Activated CD4-positive, alpha-beta T cell treated with anti-CD3 and anti-CD28 coated beads for 48 hours (primary cell): ENCODE results near the gene ACLY.

ENCODE experiments used
- DNase-seq: peaks from one replicate; pipeline ENCODE4 v3.0.0-alpha.2; 2020

Gene ACLY

DNA sequence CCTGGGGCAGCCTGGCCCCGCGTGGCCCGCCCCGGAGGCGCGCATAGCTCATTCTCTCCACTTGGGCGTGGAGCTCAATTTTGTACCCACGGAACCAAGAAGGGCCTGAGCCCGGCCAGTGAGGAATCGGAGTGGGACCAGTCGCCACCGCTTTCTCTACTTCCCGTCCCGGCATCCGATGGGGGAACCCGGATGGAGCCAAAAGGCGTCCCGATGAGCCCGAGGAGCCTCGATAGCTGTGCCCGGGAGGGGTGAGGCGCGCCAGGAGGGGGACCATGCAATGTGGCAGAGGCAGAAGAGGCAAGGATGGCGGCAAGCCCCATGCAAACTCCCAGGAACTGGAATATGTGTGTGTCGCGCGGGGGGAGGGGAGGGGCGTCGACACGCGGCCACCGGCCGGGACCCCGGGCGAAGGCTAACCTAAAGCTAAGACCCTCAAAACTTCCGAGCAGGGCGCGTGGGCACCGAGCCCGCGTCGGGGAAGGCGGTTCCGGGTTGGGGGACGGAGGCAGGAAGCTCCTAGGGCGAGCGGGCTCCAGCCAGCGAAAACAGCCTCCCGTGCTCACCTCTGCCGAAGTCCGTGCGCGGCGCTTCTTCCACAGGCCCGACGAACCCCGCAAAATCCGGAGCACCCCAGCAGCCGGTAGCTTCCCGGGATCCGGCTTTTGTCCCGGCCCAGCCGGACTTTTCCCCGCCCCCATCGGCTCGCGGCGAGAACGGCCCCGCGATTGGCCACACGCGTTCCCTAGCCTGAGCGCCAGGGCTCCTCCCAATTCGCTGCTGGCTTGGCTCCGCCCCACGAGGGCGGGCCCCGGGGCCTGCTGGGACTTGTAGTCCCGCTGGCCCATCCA, at the start of gene ACLY:
ACLY (minus strand) TSS at position 638 of the 851 bp plus-strand sequence. CDS start 5,078 bp downstream, outside the sequence.
- DNase-seq: peak; percentile 98

DNA sequence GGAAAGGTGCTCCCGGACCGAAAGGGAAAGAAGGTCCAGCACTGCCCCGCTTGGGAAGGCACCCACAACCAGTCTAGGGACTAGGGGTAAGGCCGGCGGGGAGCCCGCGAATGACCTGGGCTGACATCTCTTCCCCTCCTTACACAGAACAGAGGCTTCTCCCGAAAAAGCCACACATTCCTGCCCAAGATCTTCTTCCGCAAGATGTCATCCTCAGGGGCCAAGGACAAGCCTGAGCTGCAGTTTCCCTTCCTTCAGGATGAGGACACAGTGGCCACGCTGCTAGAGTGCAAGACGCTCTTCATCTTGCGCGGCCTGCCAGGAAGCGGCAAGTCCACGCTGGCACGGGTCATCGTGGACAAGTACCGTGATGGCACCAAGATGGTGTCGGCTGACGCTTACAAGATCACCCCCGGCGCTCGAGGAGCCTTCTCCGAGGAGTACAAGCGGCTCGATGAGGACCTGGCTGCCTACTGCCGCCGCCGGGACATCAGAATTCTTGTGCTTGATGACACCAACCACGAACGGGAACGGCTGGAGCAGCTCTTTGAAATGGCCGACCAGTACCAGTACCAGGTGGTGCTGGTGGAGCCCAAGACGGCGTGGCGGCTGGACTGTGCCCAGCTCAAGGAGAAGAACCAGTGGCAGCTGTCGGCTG, 49.3 kb upstream of the ACLY start:
- no peak for DNase-seq

DNA sequence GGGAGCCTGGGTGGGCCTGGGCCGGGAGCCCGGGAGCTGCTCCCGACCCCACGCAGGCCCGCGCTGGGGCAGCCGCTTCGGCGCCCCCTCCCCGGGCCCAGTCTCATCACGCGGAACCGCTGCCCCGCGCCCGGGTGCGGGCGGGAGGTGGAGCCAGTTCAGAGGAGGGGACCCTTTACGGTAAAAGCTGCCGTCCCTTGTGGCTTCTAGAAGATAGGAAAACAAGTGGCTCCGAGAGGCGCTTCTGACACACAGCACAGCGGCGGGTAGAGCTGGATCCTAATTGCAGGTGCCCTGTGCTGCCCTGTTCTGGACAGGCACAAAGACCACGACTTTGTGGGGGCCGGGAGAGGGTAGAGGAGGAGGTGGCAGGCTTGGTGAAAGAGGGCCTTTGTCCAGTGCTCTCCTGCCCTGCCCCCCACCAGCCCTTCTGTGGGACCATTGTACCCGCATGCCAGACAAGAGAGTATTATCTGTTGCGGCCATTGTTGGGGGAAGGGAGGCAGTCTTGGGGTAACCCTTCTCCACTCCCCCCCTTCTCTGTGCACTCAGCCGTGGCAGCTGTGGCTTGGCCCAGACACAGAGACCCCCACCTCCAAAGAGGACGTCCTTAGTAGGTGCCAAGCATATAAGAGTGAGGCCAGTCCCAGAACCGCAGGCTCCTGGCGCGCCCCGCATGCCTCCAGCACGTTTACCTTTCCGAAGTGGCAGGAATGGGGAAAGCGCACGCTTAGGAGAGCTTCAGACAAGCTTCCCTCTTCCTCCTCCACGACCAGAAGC, 48.6 kb upstream of the ACLY start:
- DNase-seq: peak; percentile 62

DNA sequence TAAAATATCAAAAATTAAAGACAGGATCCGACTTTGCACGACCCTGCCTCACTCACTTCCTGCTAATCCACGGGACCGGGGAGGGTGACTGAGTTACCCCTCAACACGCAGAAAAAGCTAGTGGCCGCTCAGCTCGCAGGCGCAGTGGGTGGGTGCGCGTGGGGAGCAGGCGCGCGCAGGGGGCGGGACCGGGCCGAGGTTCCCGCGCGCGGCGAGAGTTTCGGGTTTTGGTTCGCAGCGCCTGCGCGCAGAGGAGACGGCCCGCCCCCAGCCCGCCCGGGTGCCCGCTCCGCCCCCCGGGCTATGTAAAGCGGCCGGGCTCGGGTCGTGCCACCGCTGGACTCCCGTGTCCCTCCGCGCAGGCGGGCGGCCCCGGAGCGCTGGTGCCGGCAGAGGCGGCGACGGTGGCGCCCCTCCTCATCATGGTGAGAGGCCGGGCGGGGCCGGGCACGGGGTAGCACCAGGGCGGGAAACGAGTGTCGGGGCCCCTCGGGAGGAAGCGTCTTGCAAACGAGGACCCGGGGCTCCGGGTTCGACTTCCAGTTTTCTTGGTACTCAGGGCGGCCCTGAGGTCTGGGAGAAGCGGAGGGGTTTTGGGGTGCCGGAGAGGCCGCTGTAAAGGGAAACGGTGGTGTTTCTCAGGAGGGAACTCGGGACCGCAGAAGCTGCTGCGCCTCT, 47.9 kb upstream of the ACLY start, which contains the start of gene CNP:
CNP (plus strand) TSS at position 333 of the 678 bp plus-strand sequence; CDS start at position 423, 90 bp downstream.
- peak; percentile 93 for DNase-seq

DNA sequence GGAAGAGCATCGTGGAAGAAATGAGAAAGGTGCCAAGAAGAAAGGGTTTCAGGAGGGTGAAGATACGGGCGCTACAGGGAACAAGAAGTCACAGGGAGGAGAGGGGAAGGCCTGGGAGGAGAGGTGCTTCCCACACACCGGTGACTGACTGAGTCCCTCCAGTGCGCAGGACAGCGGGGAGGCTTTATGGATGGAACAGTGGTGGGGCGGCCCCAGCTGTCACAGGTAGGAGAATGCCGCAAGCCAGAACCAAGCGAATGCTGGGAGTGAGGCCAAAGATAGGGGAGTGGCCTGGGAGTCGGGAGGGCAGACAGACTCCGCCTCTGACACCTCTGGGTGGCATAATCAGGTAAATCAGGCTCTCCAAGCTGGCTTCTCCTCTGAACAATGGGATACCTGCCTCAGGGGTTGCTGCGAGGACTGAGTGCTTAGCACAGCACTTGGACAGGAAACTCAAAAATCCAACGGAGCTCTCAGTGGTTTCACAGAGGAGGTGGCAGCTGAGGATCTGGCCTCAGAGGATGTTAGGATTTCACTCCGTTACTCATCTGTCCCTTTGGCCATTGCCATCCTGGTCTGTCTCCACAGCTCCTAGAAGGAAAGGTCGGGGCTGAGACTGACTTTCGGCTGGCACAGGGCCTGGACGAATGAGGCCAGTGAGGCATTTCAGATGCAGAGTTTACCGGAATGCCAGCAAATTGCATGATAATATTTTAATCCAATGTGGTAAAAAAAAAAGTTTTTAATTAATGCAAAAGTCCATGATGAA, 47.1 kb upstream of the ACLY start:
- peak; percentile 83 for DNase-seq

DNA sequence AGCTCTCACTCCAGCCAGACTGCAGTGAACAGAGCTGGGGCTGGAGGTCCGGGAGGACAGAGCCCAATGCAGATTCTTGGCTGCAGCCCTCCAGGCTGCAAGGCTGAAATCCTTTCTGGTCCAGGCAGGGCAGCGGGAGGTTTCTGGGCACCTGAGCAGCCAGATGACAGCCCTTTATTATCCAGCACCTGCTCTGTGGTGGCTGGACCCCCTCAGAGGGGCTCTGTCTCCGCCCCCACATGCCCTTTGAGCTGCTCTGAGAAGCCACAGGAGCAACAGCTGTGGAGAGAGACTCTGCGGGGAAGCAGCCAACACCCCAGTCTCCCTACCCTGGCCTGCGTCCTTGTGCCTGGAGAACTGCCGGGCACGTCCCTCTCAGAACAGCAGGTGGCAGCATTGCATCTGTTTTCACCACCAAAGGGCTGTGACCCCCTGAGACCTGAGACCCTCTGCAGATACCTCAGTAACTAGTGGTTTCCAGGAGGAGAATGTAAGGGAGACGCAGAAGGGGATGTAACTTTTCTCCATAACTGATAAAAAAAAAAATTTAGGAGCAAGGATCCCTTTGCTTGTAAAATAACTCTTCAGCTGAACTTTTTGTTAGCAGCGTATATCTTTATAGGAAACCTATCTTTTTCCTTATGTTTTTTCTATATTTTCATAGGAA, 44.1 kb upstream of the ACLY start:
- peak; percentile 81 for DNase-seq

DNA sequence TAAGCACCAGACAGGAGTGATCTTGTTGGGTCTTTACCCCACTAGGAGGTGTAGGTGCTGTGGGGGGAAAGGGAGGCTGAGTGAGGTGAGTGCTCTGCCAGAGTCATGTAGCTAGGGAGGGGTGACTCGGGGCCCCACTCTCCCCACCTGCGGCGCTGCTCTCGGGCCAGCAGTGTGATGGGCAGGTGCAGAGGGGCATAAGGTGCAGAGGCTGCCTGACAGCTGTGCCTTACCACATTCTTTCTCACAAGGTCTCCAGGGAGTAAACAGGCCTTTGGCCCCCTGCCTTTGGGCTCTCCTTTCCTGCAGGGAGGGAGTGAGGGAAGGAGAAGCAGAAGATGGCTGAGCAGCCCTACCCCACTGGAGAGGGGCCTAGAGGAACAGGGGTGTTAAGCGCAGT, 43.4 kb upstream of the ACLY start:
- DNase-seq: no peak

DNA sequence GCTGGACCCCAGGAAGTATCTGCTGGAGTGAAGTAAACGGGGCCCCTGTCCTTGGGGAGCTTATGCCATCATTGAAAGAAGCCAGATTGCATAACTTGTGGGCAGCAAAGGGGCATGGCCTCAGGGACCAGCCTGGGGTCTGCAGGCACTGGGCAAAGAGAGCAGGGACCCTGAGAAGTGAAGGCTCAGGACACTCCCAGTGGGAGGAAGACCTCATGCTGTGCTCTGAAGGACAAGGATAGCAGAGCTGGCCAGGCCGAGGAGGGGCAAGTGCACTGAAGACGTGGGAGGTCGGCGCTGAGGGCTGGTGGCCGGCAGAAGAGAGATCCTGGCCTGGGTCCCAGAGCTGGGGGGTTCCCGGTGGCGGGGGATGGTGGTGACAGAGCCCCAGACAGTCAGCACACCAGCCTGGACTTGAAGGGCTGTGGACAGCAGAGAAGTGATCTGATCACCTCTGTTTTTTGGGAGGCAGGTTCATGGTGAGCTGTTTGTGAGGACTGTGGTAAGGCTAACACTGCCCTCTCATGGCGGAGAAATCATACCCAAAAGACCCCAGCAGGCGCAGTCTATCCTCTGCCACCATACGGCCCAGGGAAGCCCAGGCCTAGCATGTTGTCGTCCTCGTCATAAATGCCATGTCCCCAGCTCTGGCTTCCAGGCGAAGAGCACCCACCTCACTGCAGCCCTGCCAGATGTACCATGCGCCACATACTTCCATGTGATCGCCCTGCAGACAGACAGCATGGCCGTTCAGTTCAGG, 40.8 kb upstream of the ACLY start:
- DNase-seq: no peak

DNA sequence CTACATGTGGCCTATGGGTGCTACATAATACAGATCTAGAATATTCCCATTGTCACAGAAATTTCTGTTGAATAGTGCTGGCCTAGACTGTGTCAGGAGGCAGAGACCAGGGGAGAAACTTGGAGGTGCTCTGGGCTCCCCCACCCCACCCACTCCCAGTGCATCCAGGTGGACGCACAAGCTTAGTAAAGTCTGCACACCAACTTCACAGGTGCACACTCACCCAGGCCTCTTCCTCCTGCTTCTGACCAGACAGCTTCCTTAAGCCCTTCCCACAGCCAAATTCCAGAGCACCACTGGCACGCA, 40.2 kb upstream of the ACLY start:
- DNase-seq: no peak

DNA sequence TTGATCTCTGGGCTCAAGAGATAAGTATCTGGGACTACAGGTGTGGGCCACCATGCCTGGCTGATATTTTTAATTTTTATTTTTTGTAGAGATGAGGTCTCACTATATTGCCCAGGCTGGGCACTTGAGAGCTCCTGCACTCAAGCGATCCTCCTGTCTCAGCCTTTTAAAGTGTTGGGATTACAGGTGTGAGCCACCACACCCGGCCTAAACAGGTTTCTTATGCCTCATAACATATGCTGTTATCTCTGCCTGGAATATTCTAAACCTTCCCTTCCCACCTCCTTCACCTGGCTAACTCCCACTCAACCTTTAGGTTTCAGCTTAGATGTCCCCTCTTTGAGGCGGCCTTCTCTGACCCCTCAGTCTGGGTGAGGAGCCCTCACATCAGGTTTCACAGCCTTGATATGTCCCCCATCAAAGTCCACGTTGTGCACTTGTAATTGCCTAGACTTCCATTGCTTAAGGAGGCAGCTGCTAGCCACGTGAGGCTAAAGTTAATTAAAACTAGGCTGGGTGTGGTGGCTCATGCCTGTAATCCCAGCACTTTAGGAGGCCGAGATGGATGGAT, 39.2 kb upstream of the ACLY start:
- no peak for DNase-seq

DNA sequence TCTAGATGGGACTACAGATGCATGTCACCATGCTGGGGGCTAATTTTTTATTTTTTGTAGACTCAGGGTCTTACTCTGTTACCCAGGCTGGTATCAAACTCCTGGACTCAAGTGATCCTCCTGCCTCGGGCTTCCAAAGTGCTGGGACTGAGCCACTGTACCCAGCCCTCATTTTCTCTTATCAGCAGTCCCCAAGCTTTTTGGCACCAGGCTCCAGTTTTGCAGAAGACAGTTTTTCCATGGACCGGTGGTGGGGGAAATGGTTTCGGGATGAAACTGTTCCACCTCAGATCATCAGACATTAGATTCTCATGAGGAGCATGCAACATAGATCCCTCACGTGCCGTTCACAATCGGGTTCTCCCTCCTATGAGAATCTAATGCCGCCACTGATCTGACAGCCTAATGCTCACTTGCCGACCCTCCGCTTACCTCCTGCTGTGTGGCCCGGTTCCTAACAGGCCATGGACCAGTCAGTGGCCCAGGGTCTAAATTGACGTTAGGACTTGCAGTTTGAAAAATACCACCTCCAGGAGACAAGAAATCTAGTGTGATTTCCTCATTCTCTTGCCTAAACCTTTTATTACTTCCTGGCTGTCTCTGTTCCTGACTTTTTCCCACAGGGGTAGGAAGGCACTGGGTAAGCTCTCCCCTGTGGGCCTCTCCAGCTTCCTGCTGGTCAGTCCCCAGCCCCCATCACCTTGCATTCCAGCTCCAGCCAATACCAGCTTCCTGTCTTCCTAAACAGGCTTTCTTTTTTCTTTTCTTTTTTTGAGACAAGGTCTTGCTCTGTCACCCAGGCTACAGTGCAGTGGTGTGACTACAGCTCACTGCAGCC, 38.5 kb upstream of the ACLY start:
- DNase-seq: no peak

DNA sequence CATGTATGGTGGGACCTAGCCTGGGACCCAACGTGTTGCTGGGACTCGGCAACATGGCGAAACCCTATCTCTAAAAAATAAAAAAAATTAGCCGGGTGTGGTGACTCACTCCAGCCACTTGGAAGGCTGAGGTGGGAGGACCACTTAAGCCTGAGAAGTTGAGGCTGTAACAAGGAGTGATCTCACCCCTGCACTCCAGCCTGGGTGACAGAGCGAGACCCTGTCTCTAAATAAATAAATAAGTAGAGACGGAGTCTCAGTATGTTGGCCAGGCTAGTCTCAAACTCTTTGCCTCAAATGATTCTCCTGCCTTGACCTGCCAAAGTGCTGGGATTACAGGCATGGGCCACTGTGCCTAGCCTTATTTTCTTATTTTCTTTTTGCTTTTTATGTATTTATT, 37.8 kb upstream of the ACLY start:
- no peak for DNase-seq

DNA sequence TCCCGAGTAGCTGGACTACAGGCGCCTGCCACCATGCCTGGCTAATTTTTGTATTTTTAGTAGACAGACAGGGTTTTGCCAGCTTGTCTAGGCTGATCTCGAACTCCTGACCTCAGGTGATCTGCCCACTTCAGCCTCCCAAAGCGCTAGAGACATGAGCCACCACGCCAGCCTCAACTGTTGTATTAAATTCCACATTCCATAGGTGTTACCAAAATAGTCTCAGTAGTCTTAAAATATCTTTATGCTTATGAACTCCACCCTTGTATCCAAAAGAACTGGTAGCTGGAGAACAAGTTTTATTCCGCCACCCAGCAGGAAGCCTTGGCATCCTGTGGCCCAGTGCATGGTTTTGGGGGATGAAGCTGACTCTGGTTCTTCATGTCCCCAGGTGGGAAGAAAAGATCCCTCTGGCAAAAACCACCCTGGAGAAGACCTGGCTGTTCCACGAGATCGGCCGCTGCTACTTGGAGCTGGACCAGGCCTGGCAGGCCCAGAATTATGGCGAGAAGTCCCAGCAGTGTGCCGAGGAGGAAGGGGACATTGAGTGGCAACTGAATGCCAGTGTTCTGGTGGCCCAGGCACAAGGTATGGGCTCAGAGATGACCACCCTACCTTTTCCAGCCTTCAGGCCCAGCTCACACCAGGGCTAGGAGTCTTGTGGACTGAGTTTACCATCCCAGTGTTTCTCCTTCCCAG, 30.2 kb upstream of the ACLY start:
- no peak for DNase-seq

DNA sequence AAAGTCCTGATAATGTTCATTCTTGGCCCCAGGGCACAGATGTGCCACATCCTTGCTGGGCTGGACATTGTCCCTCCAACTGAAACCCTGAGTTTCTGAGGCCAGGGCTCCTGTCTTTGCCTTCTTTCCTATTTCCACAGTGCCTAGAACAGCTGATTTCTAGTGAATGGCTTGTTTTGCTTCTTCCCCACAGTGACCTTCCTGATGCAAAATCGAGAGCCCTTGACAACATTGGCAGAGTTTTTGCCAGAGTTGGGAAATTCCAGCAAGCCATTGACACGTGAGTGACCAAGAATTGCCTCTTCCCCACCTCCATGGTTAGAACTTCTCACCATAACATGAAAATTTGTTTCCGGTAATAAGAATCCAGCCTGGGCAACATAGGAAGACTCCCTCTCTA, 26.2 kb upstream of the ACLY start:
- no peak for DNase-seq

DNA sequence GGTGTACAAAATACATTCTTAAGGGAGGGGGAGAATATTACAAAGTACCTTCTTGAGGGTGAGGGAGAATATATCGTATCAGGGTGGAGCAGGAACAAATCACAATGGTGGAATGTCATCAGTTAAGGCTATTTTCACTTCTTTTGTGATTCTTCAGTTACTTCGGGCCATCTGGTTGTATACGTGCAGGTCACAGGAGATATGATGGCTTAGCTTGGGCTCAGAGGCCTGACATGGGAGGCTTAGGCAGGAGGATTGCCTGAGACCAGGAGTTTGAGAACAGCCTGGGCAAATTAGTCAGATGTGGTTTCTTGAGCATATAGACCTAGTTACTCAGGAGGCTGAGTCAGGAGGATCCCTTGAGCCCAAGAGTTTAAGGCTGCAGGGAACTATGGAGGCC, 24.7 kb upstream of the ACLY start:
- DNase-seq: no peak

DNA sequence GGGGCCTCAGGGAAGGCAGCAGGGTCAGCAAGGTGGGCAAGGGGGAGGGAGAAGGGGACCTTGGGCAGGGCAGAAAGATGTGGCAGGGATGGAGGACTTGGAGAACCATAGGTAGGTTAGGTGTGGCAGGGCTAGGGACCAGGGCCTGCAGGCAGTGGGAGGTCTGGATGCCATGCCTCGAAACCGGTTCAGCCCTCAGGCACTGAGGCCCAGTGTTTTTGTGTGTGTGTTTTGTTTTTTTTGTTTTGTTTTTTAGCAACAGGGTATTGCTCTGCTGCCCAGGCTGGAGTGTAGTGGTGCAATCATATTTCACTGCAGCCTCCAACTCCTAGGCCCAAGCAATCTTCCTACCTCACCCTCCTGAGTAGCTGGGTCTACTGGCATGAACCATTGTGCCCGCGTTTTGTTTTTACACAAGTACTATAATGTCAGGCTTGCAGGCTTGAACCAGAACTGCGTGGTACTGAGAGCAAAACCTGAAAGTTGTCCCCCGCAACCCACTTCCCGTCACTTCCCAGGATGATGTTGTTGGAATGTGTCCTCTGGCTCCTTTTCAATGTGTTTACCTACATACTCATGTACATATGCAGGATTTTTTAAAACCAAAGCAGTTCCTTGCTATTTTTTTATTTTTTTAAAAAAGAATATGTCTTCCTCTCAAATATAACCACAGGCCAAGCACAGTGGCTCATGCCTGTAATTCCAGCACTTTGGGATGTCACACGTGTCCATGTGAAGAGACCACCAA, 24.0 kb upstream of the ACLY start:
- DNase-seq: no peak

DNA sequence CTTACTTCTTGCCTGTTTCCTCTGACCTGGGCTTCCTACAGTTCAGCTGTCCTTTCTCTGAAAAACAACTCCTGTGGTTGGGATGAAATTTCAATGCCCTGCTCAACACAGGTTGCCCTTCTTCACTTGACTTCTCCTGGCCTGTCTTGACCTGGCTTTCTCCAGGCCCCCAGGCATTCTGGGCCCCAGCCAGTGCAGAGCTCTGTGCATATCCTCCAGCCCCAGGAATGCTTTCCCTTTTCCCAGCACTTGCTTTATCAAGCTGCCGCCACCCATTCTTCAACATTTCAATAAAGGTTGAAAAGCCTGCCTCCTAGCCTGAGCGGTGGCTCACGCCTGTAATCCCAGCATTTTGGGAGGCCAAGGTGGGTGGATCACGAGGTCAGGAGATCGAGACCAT, 22.4 kb upstream of the ACLY start:
- DNase-seq: no peak

DNA sequence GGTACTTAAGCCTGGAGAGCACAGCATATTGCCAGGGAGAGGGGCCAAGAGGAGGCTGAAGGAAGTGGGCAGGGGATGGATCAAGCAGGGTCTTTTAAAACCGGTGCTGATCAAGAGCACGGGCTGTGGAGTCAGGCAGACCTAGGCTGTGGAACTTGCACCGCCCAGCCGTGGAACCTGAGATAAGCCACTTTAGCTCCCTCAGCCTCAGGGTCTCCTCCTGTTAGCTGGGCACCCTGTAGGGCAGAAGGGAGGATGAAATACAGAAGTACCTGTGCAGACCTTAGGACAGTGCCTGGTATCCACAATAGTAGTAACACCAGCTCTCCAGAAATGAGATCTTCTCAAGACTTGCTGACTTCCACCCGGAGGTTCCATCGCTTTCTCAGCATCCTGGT, 20.9 kb upstream of the ACLY start:
- DNase-seq: no peak
